ENCODE measurements around the gene DHX35.

The DHX35 gene

DNA sequence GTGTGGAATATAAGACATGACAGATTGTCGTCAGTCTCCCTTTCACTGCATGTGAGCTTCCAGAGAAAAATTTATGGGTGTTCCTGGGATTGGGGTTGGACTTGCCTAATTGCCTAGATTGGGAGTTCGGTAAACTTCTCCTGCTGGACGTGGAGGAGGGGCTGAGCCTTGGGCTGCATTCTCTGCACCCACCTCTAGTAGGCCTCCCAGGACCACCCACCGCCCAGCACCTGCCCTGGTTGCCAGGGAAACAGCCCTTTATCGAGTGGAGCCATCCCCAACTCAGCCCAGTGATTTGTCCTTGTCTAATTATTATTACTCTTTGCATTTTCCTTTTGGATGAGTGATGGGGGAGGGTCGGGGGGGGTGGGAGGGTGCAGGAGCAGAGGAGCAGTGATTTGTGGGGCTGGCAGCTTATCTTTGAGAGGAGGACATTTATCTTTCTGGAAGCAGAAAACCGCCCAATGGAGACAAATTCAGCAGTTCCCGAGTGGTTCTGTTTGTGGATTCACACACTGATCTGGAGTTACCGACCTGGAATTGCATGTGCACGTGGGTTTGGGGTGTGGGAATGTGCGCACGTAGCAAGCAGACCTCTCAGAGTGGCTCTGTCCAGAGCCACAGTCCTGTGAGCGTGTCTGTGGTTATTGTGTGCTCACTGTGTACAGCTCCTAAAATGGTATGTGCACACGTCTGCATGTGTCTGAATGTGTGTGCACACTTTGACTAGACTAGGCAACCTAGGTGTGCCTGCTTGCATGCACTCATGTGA is 104.5 kb downstream of the DHX35 start:
- no peak for DNase-seq (ENCODE audit: low read depth)

DNA sequence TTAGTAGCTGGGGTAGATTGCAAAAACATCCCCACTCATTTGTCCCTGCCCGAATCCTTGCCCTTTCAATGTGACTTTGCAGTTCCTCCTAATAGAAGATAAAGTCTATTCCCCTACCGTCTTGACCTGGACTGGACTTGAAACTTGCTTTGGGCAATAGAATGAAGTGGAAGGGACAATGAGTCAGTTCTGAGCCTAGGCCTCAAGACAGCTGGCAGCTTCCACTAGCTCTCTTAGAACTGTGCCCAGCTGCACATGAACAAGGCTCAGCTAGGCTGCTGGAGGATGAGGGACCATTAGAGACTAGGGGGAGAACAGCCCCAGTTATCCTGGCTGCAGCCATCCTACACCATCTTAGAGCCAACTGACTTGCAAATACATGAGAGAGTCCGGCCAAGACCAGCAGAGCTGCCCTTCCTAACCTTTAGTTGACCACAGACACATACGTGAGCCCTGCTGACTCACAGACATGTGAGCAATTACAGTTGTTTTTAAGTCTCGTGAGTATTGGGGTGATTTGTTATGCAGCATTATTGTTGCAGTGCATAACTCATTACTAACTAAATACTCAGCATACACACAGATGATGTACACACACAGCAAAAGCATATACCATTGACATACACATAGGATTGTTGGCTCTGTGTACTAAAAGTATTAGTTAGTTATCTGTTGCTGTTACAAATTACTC is 105.5 kb downstream of the DHX35 start:
- no peak for DNase-seq (ENCODE audit: low read depth)

DNA sequence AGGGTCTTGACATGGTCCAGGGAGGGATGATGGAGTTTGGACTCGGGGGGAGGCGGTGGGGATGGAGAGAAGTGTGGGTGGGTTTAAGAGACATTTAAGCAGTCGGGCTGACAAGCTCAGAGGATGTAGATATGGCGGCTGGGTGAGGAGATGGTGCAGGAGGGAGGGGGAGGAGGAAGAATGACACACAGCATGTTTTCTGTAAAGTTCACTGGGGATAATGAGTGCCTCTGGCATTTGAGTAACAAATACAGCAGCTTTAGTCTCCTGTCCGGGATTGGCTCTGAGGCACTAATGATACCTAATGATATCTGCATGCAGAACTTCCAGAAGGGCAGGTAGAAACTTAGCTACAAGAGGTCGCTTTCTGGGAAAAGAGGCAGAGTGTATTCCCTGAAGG is 107.8 kb downstream of the DHX35 start:
- no peak for DNase-seq (ENCODE audit: low read depth)

DNA sequence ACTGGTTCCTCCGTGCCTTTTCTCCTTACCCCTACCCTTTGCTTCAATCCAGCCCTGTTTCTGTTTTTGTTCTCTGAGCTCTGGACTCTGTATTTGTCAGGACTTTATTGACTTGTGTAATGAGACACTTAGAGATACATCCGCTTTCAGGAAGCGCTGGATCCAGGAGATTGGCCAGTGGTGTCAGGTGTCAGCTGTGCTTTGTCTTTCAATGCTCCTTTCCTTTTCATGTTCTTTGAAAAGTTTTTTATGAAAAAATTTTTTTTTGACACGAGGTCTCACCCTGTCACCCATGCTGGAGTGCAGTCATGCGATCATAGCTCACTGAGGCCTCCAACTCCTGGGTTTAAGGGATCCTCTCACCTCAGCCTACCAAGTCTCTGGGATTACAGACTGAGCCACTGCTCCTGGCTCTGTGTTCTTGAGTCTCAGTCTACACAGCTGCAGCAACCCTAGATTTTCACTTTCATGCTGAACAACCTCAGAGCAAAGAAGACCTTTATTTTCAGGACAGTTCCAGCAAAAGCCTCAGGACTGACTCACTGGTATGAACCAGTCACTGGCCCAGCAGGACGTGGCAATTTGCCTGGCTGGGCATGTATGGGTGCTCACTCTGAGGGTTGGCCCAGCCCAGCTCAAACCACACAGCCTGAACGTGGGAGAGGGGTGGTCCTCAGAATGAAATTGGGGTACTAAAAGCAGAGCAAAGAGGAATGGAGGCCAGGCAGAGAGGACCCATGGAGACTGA is 108.5 kb downstream of the DHX35 start:
- no peak for DNase-seq (ENCODE audit: low read depth)

DNA sequence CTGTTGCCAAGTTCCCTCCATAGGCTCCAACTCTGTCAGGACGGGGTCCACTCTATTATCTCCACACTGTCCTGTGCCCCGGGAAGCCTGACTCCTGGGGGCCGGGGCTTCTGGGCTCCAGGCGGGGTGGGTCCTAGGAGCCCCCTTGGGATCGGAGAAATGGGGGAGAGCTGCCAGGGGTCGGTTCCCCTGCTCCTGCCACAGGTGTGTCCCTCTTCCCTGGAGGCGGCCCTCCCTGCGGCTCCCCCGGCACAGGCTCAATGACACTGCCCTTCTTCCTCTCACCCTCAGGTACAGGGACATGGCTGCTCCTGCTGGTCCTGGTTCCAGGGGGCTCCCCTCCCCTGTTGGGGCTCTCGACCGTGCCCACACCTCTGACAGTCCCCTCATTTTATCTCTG is 110.0 kb downstream of the DHX35 start:
- no peak for DNase-seq (ENCODE audit: low read depth)

DNA sequence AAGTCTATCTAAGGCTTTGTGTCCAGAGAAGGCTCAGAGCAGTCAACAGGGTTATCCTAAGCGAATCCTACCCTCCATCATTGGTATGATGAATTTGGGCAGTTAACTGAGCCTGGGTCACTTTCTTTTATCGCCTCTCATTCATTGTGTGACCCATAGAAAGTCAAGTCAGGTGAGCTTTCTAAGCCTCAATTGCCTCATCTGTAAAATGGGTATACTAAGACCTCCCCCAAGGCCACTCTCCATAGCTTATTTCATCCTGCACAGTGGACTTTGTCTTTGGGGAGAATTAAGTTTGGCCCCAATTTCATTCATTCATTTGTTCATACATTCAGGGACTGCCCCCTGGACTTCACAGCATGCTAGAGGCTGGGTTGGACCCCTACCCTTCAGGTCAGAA is 110.5 kb downstream of the DHX35 start:
- DNase-seq (ENCODE audit: low read depth) = no peak

DNA sequence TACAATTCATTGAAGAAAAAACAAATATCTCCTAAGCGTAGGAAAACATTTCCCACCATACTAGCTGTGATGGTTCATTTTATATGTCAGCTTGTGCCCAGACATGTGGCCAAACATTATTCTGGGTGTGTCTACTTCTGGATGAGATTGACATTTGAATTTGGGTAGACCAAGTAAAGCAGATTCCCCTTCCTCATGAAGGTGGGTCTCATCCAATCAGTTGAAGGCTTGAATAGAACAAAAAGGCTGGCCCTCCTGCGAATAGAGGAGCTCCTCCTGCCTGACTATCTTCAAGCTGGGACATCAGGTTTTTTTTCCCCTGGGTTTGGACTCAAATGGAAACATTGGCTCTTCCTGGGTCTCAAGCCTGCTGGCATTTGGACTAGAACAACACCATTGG is 113.6 kb downstream of the DHX35 start:
- DNase-seq (ENCODE audit: low read depth) = no peak

DNA sequence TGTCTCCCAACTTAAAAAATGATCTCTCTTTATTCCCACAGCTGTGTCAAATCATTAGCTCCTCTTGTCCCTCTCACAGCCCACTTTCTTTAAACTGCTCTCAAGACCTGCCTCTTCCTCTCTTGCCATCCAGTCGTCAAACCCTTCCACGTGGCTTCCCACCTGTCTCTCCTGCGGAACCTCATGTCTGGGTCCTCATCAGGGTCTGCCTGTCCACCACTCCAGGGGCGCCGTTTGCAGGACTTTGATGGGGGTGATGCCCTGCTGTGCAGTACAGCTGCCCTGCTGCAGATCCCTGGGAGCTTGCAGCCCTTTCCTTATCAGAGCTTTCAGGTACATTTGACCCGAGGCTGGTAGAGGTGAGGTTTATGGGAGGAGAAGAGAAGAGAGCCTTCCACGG is 114.8 kb downstream of the DHX35 start:
- no peak for DNase-seq (ENCODE audit: low read depth)

DNA sequence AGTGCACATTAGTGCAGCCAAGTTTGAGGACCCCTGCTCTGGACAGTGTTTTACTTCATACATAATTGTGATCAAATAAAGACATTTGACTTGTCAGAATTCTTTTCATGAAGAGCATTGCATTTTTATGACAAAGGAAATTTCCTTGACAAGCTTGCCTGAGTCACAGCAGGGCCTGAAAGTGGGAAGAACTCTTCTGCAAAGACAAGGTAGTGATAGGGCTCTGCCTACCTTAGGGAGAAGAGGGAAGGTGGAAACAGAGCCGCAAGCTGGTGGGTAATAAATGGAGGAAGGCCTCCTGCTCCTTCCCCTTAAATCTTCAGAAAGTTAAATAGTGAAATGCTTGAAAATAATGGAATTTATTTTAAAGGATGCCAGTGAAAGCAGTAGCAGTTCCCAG is 118.2 kb downstream of the DHX35 start:
- no peak for DNase-seq (ENCODE audit: low read depth)

DNA sequence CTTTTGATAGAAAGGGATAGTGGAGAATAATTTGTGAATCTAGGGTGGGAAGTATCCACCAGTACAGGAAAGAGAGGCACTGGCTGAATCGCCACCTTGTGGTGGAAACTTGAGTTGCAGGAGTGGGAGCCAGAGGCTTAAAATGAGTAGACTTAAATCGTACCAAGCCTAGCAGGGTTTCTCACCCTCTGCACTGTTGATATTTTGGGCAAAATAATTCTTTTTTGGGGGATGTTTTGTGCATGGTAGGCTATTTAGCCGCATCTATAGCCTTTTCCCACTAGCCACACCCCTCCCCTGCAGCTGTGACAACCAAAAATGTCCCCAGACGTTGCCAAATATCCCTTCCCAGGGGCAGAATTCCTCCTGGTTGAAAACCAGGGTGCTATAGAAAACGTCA is 119.1 kb downstream of the DHX35 start:
- peak; percentile 76 for DNase-seq (ENCODE audit: low read depth)

DNA sequence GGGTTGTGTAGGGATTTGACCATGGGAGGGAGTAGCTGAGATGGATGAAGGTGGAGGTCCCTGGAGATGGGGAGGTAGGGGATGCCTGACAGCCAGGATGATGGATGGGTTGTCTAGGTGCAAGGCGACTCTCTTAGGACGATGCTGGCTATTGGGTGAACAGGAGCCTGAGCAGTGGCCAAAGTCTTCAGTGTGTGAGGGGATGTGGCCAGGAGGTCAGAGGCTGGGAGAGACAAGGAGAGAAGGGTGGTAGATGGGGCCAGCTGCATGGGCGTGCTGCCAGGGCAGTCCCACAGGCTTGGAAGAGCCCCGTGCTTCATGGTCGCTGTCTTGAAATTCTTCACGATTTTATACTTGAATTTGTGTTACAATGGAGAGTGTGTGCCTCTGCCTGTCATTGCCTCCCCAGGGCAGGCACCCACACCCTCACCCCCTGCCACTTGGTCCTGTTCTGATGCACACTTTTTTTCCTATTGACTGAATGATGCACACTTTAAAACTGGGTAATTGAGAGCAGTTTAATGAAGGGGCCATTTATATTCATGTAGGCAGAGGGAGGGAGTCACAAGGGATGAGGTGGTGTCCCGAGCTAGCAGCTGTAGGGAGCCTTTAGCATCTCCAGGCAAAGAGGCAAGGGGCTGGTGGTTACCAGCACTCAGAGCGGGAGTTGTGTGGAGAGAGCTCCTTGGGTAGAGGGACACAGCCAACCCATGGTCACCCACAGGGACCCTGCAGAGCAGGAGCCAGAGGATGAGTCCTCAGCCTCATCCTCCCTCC is 120.7 kb downstream of the DHX35 start:
- no peak for DNase-seq (ENCODE audit: low read depth)

DNA sequence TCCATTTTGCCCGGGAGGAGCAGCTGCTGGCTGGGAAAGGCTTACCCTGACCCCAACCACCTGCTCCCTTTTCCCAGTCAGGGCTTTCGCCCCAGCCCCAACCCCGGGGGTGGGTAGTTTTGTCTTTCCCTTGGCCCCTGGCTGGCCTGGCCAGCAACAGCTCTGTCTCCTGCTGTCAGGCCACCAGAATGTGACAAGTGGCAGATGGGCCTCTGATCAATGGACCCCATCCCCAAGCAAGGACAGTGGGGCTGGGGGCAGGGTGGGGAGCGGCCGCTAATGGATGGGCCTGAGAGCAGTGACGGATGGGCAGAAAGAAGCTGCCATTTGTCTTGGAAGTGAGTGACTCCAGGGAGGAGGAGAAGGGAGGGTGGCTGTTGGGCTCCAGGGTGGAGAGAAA is 121.6 kb downstream of the DHX35 start:
- DNase-seq (ENCODE audit: low read depth) = no peak

DNA sequence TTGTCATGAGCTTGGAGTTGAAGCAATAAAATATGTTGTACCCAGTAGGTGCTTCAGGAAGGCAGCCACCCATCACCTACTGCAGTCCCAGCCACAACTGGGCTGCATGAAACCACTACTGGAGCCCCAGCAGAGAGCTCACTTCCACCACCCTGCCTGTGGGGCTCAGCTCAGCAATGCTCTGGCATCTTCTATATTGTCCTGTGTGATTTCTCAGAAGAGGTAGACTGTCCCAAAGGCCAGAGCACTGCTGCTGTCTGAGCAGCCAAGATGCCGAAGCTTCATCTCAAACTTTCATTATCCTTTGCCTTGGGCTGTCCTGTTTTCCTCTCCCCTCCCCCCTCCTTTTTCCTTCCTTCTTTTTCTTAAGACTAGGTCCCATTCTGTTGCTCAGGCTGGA is 126.9 kb downstream of the DHX35 start:
- DNase-seq (ENCODE audit: low read depth) = no peak

Measured in stimulated activated CD8-positive, alpha-beta memory T cell treated with anti-CD3 and anti-CD28 coated beads, Interleukin-12 subunit alpha, Interleukin-12 subunit beta, amount 100 ng/mL, for 1 hour (primary cell).